GM18517 (cell line): ENCODE data around the gene SCFD2.

Source experiments
- ATAC-seq: cut with Tn5 transposase; IDR thresholded peaks from one replicate; pipeline ENCODE4 v1.9.1; 2021; ENCODE audit warnings: mild to moderate bottlenecking, moderate library complexity; ENCODE audit not compliant: unreplicated experiment

SCFD2 gene

GRCh38 chr4:53118676-53119075, 247.2 kb downstream of the SCFD2 start:
- no peak for ATAC-seq

- ATAC-seq = no peak
These were observed 248.9 kb downstream of the SCFD2 start for GRCh38 chr4:53116954-53117353.

- no peak for ATAC-seq
These were observed 252.2 kb downstream of the SCFD2 start for GRCh38 chr4:53113431-53114225.

GRCh38 chr4:53105313-53105712, 260.5 kb downstream of the SCFD2 start:
- no peak for ATAC-seq

- ATAC-seq = no peak
These were observed 262.4 kb downstream of the SCFD2 start for GRCh38 chr4:53103481-53103880.

- ATAC-seq = no peak
These were observed 264.7 kb downstream of the SCFD2 start for GRCh38 chr4:53101191-53101581.

GRCh38 chr4:53100501-53101190, 265.2 kb downstream of the SCFD2 start:
- ATAC-seq = no peak

- ATAC-seq = no peak
These were observed 267.2 kb downstream of the SCFD2 start for GRCh38 chr4:53098681-53099121.

GRCh38 chr4:53094040-53094439, 271.8 kb downstream of the SCFD2 start:
- no peak for ATAC-seq

- ATAC-seq = no peak
These were observed 275.7 kb downstream of the SCFD2 start for GRCh38 chr4:53089936-53090729.

GRCh38 chr4:53088152-53088551, 277.7 kb downstream of the SCFD2 start:
- no peak for ATAC-seq

- no peak for ATAC-seq
These were observed 289.4 kb downstream of the SCFD2 start for GRCh38 chr4:53076374-53076958.

GRCh38 chr4:53075162-53075785, 290.6 kb downstream of the SCFD2 start:
- ATAC-seq = no peak

- ATAC-seq = no peak
These were observed 297.0 kb downstream of the SCFD2 start for GRCh38 chr4:53068755-53069330.

- ATAC-seq = no peak
These were observed 298.6 kb downstream of the SCFD2 start for GRCh38 chr4:53067125-53067802.

- ATAC-seq = no peak
These were observed 299.7 kb downstream of the SCFD2 start for GRCh38 chr4:53066155-53066554.

- no peak for ATAC-seq
These were observed 301.3 kb downstream of the SCFD2 start for GRCh38 chr4:53064609-53065008.

- ATAC-seq = no peak
These were observed 304.6 kb downstream of the SCFD2 start for GRCh38 chr4:53061091-53061850.

- peak; percentile 59 for ATAC-seq
These were observed 305.6 kb downstream of the SCFD2 start for GRCh38 chr4:53060278-53060677.
